H1 (cell line): Measurements from ENCODE around the gene KLHL35. TPM values are rescaled to one million over a fixed set of nuclear protein-coding genes. Genes with fewer than 3 reads are reported as not detected.

ENCODE experiments used
- CTCF ChIA-PET: fragments of 300-600 bp; sonication (Branson Sonifier 250); formaldehyde crosslinking; loops from one replicate; lab custom pipeline; 2021; ENCODE audit not compliant: partially characterized antibody; lab: Charles Lee
- POLR2A ChIA-PET: fragments of 300-600 bp; sonication (Branson Sonifier 250); formaldehyde crosslinking; loops from one replicate; lab custom pipeline; 2021; ENCODE audit warnings: inconsistent platforms; ENCODE audit not compliant: partially characterized antibody; lab: Charles Lee
- DNase-seq, 2 experiments: peaks; one replicate each; pipeline versions ENCODE4 v3.0.0 to v3.0.0-alpha.2; 2010 to 2022; ENCODE audit warnings: low spot score in 2 of 2, low read depth in 1 of 2, mixed read lengths in 1 of 2
- FAIRE-seq: peaks from 2 replicates; lab custom pipeline; 2011; peaks lifted over from hg19 to GRCh38; lab: Jason Lieb, UNC
- H2AFZ ChIP-seq: 2 replicates; pipeline ENCODE4 v1.8.1; 2012; ENCODE audit warnings: low read length, inconsistent platforms
- H2AK5ac ChIP-seq: 2 replicates; pipeline ENCODE4 v1.6.1; 2013; ENCODE audit warnings: low read depth, low read length
- H2BK120ac ChIP-seq: replicated peaks from 2 replicates; pipeline ENCODE3; 2013; ENCODE audit warnings: low read depth, low read length, inconsistent platforms
- H2BK12ac ChIP-seq: 2 replicates; pipeline ENCODE4 v1.6.1; 2013; ENCODE audit warnings: low read depth, low read length
- H2BK15ac ChIP-seq: 2 replicates; pipeline ENCODE4 v1.6.1; 2013; ENCODE audit warnings: low read length
- H2BK20ac ChIP-seq: 2 replicates; pipeline ENCODE4 v1.6.1; 2013; ENCODE audit warnings: low read length
- H2BK5ac ChIP-seq: 2 replicates; pipeline ENCODE4 v1.6.1; 2013; ENCODE audit warnings: low read depth, low read length
- H3K14ac ChIP-seq: 2 replicates; pipeline ENCODE4 v1.6.1; 2013; ENCODE audit warnings: inconsistent platforms; ENCODE audit not compliant: insufficient read length
- H3K18ac ChIP-seq: 2 replicates; pipeline ENCODE4 v1.6.1; 2013; ENCODE audit warnings: low read length; ENCODE audit errors: extremely low read depth
- H3K23ac ChIP-seq: 2 replicates; pipeline ENCODE4 v1.6.1; 2013; ENCODE audit warnings: inconsistent platforms; ENCODE audit not compliant: insufficient read length
- H3K23me2 ChIP-seq: 2 replicates; pipeline ENCODE4 v1.6.1; 2013; ENCODE audit warnings: low read depth, low read length
- H3K27ac ChIP-seq: 2 replicates; pipeline ENCODE4 v1.6.1; 2011; ENCODE audit warnings: low read depth, low read length, inconsistent platforms
- H3K27me3 ChIP-seq, 4 experiments: replicated peaks in 1 of 4; 1 replicate in 1 of 4; 2 replicates in 3 of 4; pipeline versions ENCODE4 v1.6.1 to v1.8.1; 2011 to 2013; ENCODE audit warnings: low read length in 3 of 4, mild to moderate bottlenecking in 3 of 4, inconsistent platforms in 2 of 4, mixed read lengths in 2 of 4, moderate library complexity in 1 of 4; ENCODE audit not compliant: control insufficient read depth in 3 of 4, insufficient read depth in 3 of 4; ENCODE audit errors: extremely low read depth in 1 of 4
- H3K36me3 ChIP-seq, 4 experiments: 2 replicates each; pipeline versions ENCODE4 v1.6.1 to v1.8.1; 2011 to 2013; ENCODE audit warnings: mild to moderate bottlenecking in 4 of 4, low read length in 3 of 4, moderate library complexity in 2 of 4, control low read depth in 1 of 4, inconsistent platforms in 1 of 4; ENCODE audit not compliant: insufficient read depth in 4 of 4, control insufficient read depth in 2 of 4
- H3K4ac ChIP-seq: replicated peaks from 2 replicates; pipeline ENCODE3; 2013; ENCODE audit warnings: low read length, low read depth, mixed read lengths, inconsistent platforms; ENCODE audit not compliant: insufficient read length
- H3K4me1 ChIP-seq, 4 experiments: replicated peaks in 1 of 4; 1 replicate in 1 of 4; 2 replicates in 3 of 4; pipeline versions ENCODE4 v1.6.1 to v1.8.1; 2011 to 2013; ENCODE audit warnings: low read length in 3 of 4, inconsistent platforms in 2 of 4, mixed read lengths in 1 of 4; ENCODE audit not compliant: insufficient read depth in 4 of 4, control insufficient read depth in 3 of 4
- H3K4me2 ChIP-seq, 2 experiments: 2 replicates each; pipeline versions ENCODE4 v1.6.1 to v1.8.1; 2011 to 2013; ENCODE audit warnings: low read depth in 2 of 2, low read length in 2 of 2, control low read depth in 1 of 2, inconsistent platforms in 1 of 2, mild to moderate bottlenecking in 1 of 2; ENCODE audit not compliant: insufficient read depth in 1 of 2
- H3K4me3 ChIP-seq, 4 experiments: fragments of 200-600, 300-600 bp in 1 of 4; sonication (generic), shearing (Covaris generic), sonication (Bioruptor Twin) in 1 of 4; 2 replicates each; pipeline versions ENCODE4 v1.5.1 to v1.8.1; 2011 to 2016; ENCODE audit warnings: low read length in 4 of 4, low read depth in 3 of 4, control low read depth in 2 of 4, inconsistent platforms in 2 of 4, mild to moderate bottlenecking in 2 of 4, mixed read lengths in 1 of 4, moderate library complexity in 1 of 4; ENCODE audit not compliant: insufficient read depth in 2 of 4; ENCODE audit errors: extremely low read depth in 1 of 4
- H3K56ac ChIP-seq: replicated peaks from 2 replicates; pipeline ENCODE3; 2013; ENCODE audit warnings: low read depth, mild to moderate bottlenecking, mixed read lengths, low read length, inconsistent platforms; ENCODE audit not compliant: insufficient read length
- H3K79me1 ChIP-seq: 2 replicates; pipeline ENCODE4 v1.6.1; 2013; ENCODE audit warnings: low read depth, low read length, control low read depth
- H3K79me2 ChIP-seq, 2 experiments: 2 replicates each; pipeline versions ENCODE4 v1.6.1 to v1.8.1; 2012 to 2013; ENCODE audit warnings: low read length in 2 of 2, mild to moderate bottlenecking in 2 of 2, inconsistent platforms in 1 of 2; ENCODE audit not compliant: insufficient read depth in 2 of 2, control insufficient read depth in 1 of 2
- H3K9ac ChIP-seq, 4 experiments: replicated peaks in 1 of 4; 1 replicate in 1 of 4; 2 replicates in 3 of 4; pipeline versions ENCODE4 v1.6.1 to v1.8.1; 2011 to 2013; ENCODE audit warnings: low read depth in 3 of 4, low read length in 3 of 4, control low read depth in 2 of 4, mild to moderate bottlenecking in 2 of 4, moderate library complexity in 2 of 4, inconsistent platforms in 1 of 4; ENCODE audit errors: extremely low read depth in 1 of 4
- H3K9me3 ChIP-seq, 2 experiments: 2 replicates each; pipeline versions ENCODE4 v1.6.1 to v1.8.1; 2012 to 2013; ENCODE audit warnings: mild to moderate bottlenecking in 2 of 2, moderate library complexity in 2 of 2, control low read depth in 1 of 2, inconsistent platforms in 1 of 2, low read depth in 1 of 2, low read length in 1 of 2, mixed read lengths in 1 of 2; ENCODE audit not compliant: insufficient read depth in 2 of 2
- H4K20me1 ChIP-seq, 2 experiments: replicated peaks in 1 of 2; 2 replicates each; pipeline versions ENCODE3 to v1.8.1; 2011 to 2013; ENCODE audit warnings: inconsistent platforms in 2 of 2, low read length in 2 of 2, mild to moderate bottlenecking in 1 of 2; ENCODE audit not compliant: insufficient read depth in 2 of 2, control insufficient read depth in 1 of 2
- H4K5ac ChIP-seq: 2 replicates; pipeline ENCODE4 v1.6.1; 2013; ENCODE audit warnings: low read length, low read depth, mixed read lengths, inconsistent platforms; ENCODE audit not compliant: insufficient read length
- H4K8ac ChIP-seq: 2 replicates; pipeline ENCODE4 v1.8.0; 2013; ENCODE audit warnings: mild to moderate bottlenecking, moderate library complexity, low read length, inconsistent platforms; ENCODE audit not compliant: insufficient read depth; ENCODE audit errors: extremely low read depth
- H4K91ac ChIP-seq: replicated peaks from 2 replicates; pipeline ENCODE3; 2013; ENCODE audit warnings: low read length, mixed read lengths, inconsistent platforms; ENCODE audit not compliant: insufficient read length
- EP300 ChIP-seq, 2 experiments: IDR thresholded peaks; 1 replicate in 1 of 2; 2 replicates in 1 of 2; pipeline ENCODE4 v1.6.1; 2011 to 2012; ENCODE audit warnings: low read depth in 2 of 2, low read length in 2 of 2, mild to moderate bottlenecking in 2 of 2, borderline replicate concordance in 1 of 2, inconsistent platforms in 1 of 2, moderate library complexity in 1 of 2
- POLR2A ChIP-seq, 2 experiments: IDR thresholded peaks; 1 replicate in 1 of 2; 2 replicates in 1 of 2; pipeline ENCODE4 v1.6.1; 2011; ENCODE audit warnings: low read depth in 2 of 2, low read length in 2 of 2, mild to moderate bottlenecking in 2 of 2; ENCODE audit errors: control extremely low read depth in 1 of 2
- POLR2AphosphoS5 ChIP-seq: IDR thresholded peaks from 2 replicates; pipeline ENCODE4 v1.6.1; 2011; ENCODE audit warnings: low read depth, low read length
- WGBS, 2 experiments: shearing (Covaris generic) in 1 of 2; methylation state at CpG; one replicate each; pipeline versions ENCODE4 v1.1.6 to v1.1.7; 2013 to 2015; ENCODE audit warnings: low lambda C conversion rate in 2 of 2, mixed read lengths in 2 of 2, inconsistent platforms in 1 of 2, low coverage in 1 of 2, missing lambda C conversion rate in 1 of 2; ENCODE audit not compliant: insufficient replicate concordance in 2 of 2, insufficient coverage in 1 of 2, insufficient read length in 1 of 2; ENCODE audit errors: extremely low coverage in 1 of 2, missing lambda C conversion rate in 1 of 2; 5-methylcytosine and 5-hydroxymethylcytosine counted together
- polyA plus RNA-seq, 7 experiments: library from polyadenylated mRNA; depleted of rRNA in 3 of 7; stranded (reverse) in 5 of 7; unstranded in 2 of 7; fragments of >200 nt in 5 of 7; fragments of 200-250 nt in 2 of 7; gene quantifications; 1 replicate in 5 of 7; 2 replicates in 1 of 7; 4 replicates in 1 of 7; pipeline versions ENCODE4 v1.2.1 to v1.2.3, GENCODE V29; 2011 to 2013; ENCODE audit warnings: missing spikeins in 2 of 7, mixed read lengths in 2 of 7
- total RNA-seq: library from RNA; stranded (reverse); fragmentation: NEBNext Ultra II Directional; extraction: Animal tissue kit (Norgen Biotek cat#: 25700); gene quantifications from 2 replicates; pipeline ENCODE4 v1.2.1, GENCODE V29; 2021

Gene KLHL35
- total and polyA plus RNA-seq, 2 of the 8 experiments (the other 6 are each of a cell fraction or from before 2014, with no cell fraction given), result 0.35 to 0.41 TPM

- H4K8ac ChIP-seq, result no peak overlapping the region
- H3K23me2 ChIP-seq, result no peaks in the 10 kb centered on the region
- peaks cover 24 to 75% (median 52%) of the 10 kb centered on the region in 4 experiments for H3K36me3 ChIP-seq
- H3K27ac ChIP-seq, result no peak overlapping the region
- H3K18ac ChIP-seq, result no peak overlapping the region
- no peak overlapping the region for H2BK5ac ChIP-seq
- H2BK20ac ChIP-seq, result no peak overlapping the region
- H3K79me1 ChIP-seq, result no peaks in the 10 kb centered on the region; the same call in 1 of the 2 replicates
- 96% methylated on average over 2 of the region's 2 CpGs; no CpG with 5 or more reads in 1 of the 2 experiments for WGBS, 2 experiments
- no peak overlapping the region for H2BK12ac ChIP-seq
- peaks cover 0 to 28% of the 10 kb centered on the region in 2 experiments; a peak in 3 of 4 replicates for H3K79me2 ChIP-seq
- DNase-seq, result no peak
- no peak overlapping the region for H3K9ac ChIP-seq
- no peak overlapping the region for H3K14ac ChIP-seq
- no peaks in the 10 kb centered on the region for H3K9me3 ChIP-seq
- H3K23ac ChIP-seq, result no peak overlapping the region
- no peak overlapping the region for H3K56ac ChIP-seq
- H3K4me3 ChIP-seq, result no peak overlapping the region
- peaks cover 9 to 15% of the 10 kb centered on the region in 2 experiments for H4K20me1 ChIP-seq
- FAIRE-seq, result no peak
- H3K4me2 ChIP-seq, result no peak overlapping the region
- no peak overlapping the region for H4K5ac ChIP-seq
- POLR2A ChIA-PET, result interaction anchor here (0.7 to 16.7 kb wide), 13 partner anchors 9 to 139 kb away, joined by 3 to 570 read pairs (median 8); partner anchors contain the start of gene KLHL35
- peak; percentile 23; the same call in 1 of the 2 replicates for TF ChIP-seq POLR2AphosphoS5
- 0 out of 3 replicates have a peak, but pooled peaks of 1 of the 2 experiments have one; percentile 51 for TF ChIP-seq POLR2A (IDR thresholded peaks at IDR 0.05; ENCODE audit: control extremely low read depth in 1 of 2, low read depth in 2 of 2, low read length in 2 of 2)
- TF ChIP-seq EP300 (IDR thresholded peaks at IDR 0.05; ENCODE audit: borderline replicate concordance in 1 of 2, low read depth in 2 of 2, low read length in 2 of 2), result no peak
- TF ChIP-seq, all 59 proteins: peak for 2
- H4K91ac ChIP-seq, result no peak overlapping the region
- no peak overlapping the region for H2AFZ ChIP-seq
- no peak overlapping the region for H3K4ac ChIP-seq
- no peaks in the 10 kb centered on the region for H3K4me1 ChIP-seq
- no peak overlapping the region for H2AK5ac ChIP-seq
- no peak overlapping the region for H2BK15ac ChIP-seq
- CTCF ChIA-PET, result interaction anchor here (0.7 to 5.5 kb wide), 14 partner anchors 8 to 204 kb away, joined by 3 to 48 read pairs (median 6); no protein-coding TSS in a partner anchor
- H3K27me3 ChIP-seq, result no peaks in the 10 kb centered on the region
- H2BK120ac ChIP-seq, result no peak overlapping the region
Measured at GRCh38 chr11:75408957-75409219, 24.1 kb downstream of the KLHL35 start.
